Right lobe of liver (tissue), 6 donors: ENCODE measurements around the gene PLA2G5. TPM values are rescaled to one million over a fixed set of nuclear protein-coding genes. Genes with fewer than 3 reads are reported as not detected.
"Not testable (repeated sequence)": the region's sequence is repeated elsewhere in the genome, so short reads cannot be mapped to it uniquely, and the experiment has no call there.

Source experiments
- ATAC-seq, 4 donors: fragments of 200-7000 bp; cut with Tn5 transposase; one replicate each; pipeline ENCODE4 v1.9.1; 2020; ENCODE audit warnings: mild to moderate bottlenecking in 4 of 4, moderate library complexity in 4 of 4
- DNase-seq, 3 donors: peaks; one replicate each; pipeline ENCODE4 v3.0.0-alpha.2; 2020
- H3K27ac ChIP-seq, 3 donors: fragments of 200-600 bp; one replicate each; pipeline ENCODE4 v1.8.0; 2022
- H3K27me3 ChIP-seq, 2 donors: fragments of 200-600 bp; one replicate each; pipeline ENCODE4 v1.8.0; 2022
- H3K36me3 ChIP-seq, 4 donors: fragments of 200-600 bp; sonication (generic) in 1 of 4; one replicate each; pipeline versions ENCODE4 v1.5.1 to v1.8.0; 2017 to 2022; ENCODE audit warnings: control low read depth in 1 of 4
- H3K4me1 ChIP-seq, 4 donors: fragments of 200-600 bp; sonication (generic) in 1 of 4; one replicate each; pipeline versions ENCODE4 v1.5.1 to v1.8.0; 2017 to 2022; ENCODE audit warnings: control low read depth in 1 of 4
- H3K4me3 ChIP-seq, 3 donors: fragments of 200-600 bp; one replicate each; pipeline ENCODE4 v1.8.0; 2022
- H3K9me3 ChIP-seq, 4 donors: fragments of 200-600 bp; sonication (generic) in 1 of 4; one replicate each; pipeline versions ENCODE4 v1.5.1 to v1.8.0; 2017 to 2022; ENCODE audit warnings: control low read depth in 1 of 4
- POLR2A ChIP-seq: fragments of 450-650 bp; IDR thresholded peaks from one replicate; pipeline ENCODE4 v1.6.1; 2017; ENCODE audit warnings: antibody characterized with exemption, mild to moderate bottlenecking
- WGBS: methylation state at CpG from one replicate; pipeline ENCODE4 v1.1.6; 2018; ENCODE audit warnings: low coverage, low lambda C conversion rate; ENCODE audit not compliant: insufficient coverage; ENCODE audit errors: missing lambda C conversion rate; 5-methylcytosine and 5-hydroxymethylcytosine counted together
- intact Hi-C, 2 donors: fragments of 100-400 bp; cut with DNase I; formaldehyde crosslinking; loops; one replicate each; pipeline versions ENCODE4 v1.11.2 to v1.14.1; 2022
- long read RNA-seq: library from polyadenylated mRNA; unstranded; transcript quantifications from one replicate; pipeline ENCODE4 v2.0.0, GENCODE V29; 2019
- total RNA-seq, 6 experiments: library from RNA; depleted of rRNA in 2 of 6; stranded (reverse); fragments of >200 nt in 2 of 6; fragmentation: NEBNext Ultra II Directional in 3 of 6; extraction: Animal tissue kit (Norgen Biotek cat#: 25700) in 3 of 6; gene quantifications; one replicate each; pipeline versions ENCODE4 v1.1.0 to v1.2.4, GENCODE V29; 2016 to 2023
- TF ChIP-seq, protein P1 (sequence below), 4 donors: fragments of 200-600 bp in 3 of 4; fragments of 450-650 bp in 1 of 4; IDR thresholded peaks; one replicate each; pipeline versions ENCODE4 v1.5.1 to v1.8.0; 2016 to 2022; ENCODE audit warnings: antibody characterized with exemption in 4 of 4, mild to moderate bottlenecking in 2 of 4
- donor health status: DM: no; HTN: yes; CAD: no.
- donor health status: DM: no; HTN: no; CAD: no.
- donor health status: DM: no; HTN: no; CAD: no.
- donor health status: DM: no; HTN: yes; CAD: no.
- donor health status: DM: no; HTN: yes; CAD: no.

Gene PLA2G5, protein sequence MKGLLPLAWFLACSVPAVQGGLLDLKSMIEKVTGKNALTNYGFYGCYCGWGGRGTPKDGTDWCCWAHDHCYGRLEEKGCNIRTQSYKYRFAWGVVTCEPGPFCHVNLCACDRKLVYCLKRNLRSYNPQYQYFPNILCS
- total RNA-seq: 1 to 10 TPM in 5 of 6 experiments, under 1 TPM in 1; 0.62 to 4.8 (median 3.2) TPM
- long read RNA-seq, partial matches to known transcripts: 1 of 1 reads
- long read RNA-seq, other reads (novel, unspliced or antisense): 0 of 1 reads

DNA sequence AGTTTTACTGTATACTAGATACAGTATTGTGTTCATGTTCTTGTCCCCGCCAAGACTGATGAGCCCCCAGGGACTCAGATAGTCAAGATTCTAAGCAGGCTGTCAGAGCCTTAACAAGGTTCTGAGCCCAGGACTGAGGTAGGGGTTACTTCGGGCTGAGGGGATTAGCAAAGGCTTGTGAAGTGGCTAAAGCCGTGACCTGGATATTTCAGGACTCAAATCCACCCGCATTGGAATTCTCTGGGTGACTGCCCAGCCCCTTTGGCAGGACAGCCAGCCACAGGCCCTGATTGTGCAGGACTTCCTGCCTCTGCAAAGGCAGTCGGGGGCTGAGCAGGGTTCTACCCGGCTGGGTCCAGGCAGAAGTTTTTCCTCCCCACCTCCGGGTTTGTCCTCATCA, at the start of gene PLA2G5:
PLA2G5 (plus strand) TSS at position 321 of the 400 bp plus-strand sequence. CDS start 14,637 bp downstream, outside the sequence.
- TF ChIP-seq, protein P1, sequence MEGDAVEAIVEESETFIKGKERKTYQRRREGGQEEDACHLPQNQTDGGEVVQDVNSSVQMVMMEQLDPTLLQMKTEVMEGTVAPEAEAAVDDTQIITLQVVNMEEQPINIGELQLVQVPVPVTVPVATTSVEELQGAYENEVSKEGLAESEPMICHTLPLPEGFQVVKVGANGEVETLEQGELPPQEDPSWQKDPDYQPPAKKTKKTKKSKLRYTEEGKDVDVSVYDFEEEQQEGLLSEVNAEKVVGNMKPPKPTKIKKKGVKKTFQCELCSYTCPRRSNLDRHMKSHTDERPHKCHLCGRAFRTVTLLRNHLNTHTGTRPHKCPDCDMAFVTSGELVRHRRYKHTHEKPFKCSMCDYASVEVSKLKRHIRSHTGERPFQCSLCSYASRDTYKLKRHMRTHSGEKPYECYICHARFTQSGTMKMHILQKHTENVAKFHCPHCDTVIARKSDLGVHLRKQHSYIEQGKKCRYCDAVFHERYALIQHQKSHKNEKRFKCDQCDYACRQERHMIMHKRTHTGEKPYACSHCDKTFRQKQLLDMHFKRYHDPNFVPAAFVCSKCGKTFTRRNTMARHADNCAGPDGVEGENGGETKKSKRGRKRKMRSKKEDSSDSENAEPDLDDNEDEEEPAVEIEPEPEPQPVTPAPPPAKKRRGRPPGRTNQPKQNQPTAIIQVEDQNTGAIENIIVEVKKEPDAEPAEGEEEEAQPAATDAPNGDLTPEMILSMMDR (IDR thresholded peaks at IDR 0.05): no peak
- no peak for TF ChIP-seq POLR2A
- no peaks in the 10 kb centered on the region for H3K9me3 ChIP-seq
- no peak within 1 kb of the TSS for H3K4me3 ChIP-seq
- H3K36me3 ChIP-seq: no peaks in the 10 kb centered on the region
- DNase-seq (peak in 1 of 3 donors; percentile 56), ATAC-seq (peak; percentile 26 to 58 (median 39))
- no peaks in the 10 kb centered on the region for H3K4me1 ChIP-seq
- intact Hi-C loops: no loop called here
- no peak within 1 kb of the TSS for H3K27ac ChIP-seq
- 20% methylated on average over 1 of the region's 7 CpGs for WGBS
- no peaks in the 10 kb centered on the region for H3K27me3 ChIP-seq

DNA sequence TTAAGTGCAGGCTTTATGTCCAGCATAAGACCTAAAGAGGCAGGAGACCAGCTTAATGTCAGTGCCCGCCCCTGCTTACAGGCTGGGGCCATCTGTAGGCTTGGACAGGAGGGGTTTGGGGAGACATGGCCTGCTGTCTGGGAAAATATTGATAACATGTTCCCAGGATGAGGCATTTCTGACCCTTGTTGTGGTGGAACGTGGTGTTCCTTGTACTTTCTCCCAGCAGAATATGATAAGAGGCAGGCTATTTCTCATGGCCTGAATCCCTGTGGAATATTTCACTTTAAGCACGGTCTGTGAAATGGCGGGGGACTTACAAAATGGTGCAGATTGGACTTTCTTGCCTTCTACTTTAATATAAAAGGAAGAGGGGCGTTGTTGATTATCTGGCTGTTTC, 41.9 kb upstream of the PLA2G5 start:
- ATAC-seq: peak in 1 of 4 donors; percentile 56
- Histone ChIP-seq H3K9me3 (no peaks in the 10 kb centered on the region), H3K36me3 (no peaks in the 10 kb centered on the region), H3K4me3 (peak overlapping the region in 1 of 3 donors; percentile 6), H3K27ac (no peak overlapping the region), H3K4me1 (no peaks in the 10 kb centered on the region), H3K27me3 (no peaks in the 10 kb centered on the region)
- WGBS: 39% methylated on average over 3 of the region's 5 CpGs
- no peak for DNase-seq
- intact Hi-C loops: no loop called here
- TF ChIP-seq POLR2A: no peak
- TF ChIP-seq, protein P1 (IDR thresholded peaks at IDR 0.05): no peak

DNA sequence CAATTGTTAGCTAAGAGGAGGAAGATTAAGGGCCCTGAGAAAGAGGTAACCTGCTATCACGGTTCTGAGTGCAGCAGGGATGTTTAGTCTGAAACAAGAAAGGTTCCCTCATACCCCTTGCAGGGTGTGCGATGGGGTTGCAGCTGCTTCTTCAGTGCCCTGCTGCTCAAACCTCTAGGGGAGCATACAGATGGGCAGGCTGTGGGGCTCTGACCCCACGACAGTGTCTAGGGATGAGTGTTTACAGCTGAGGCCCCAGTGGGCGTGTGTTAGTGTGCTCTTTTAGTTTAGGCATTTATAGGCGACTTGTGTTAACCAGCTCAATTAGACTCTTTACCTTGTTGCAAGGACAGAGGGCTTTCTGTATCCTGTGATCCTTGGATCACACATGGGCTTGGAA, 41.3 kb upstream of the PLA2G5 start:
- intact Hi-C loops: no loop called here
- no peak overlapping the region for H3K27ac ChIP-seq

DNA sequence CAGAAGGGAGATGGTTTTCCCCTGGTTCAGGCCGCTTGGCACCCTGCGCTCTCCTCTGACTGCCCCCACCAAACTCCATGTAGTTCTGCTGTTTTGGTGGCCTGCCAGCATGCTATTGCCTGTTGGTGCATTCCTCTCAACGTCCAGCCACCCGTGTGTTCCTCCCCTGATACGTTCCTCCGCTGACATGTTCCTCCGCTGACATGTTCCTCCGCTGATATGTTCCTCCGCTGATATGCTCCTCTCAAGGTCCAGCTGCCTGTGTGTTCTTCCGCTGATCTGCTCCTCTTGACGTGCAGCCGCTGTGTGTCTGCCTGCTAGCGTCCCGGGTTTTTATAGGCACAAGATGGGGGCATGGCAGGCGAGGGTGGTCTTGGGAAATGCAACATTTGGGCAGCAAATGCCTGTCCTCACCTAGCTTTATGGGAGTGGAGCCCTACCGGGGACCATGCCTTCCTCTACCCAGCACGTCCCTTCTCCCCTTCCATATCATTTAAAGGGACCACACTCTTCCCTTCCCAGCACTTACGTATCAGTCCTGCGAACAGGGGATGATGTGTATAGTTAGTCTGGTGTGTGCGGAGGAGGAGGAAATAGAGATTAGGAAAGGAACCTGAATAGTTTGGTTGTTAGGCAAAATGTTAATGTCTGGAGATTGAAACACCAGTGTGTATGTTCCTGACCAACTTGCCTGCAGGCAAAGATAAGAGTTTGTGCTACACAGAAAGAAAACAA, 40.6 kb upstream of the PLA2G5 start:
- Histone ChIP-seq H3K9me3 (no peaks in the 10 kb centered on the region), H3K27ac (no peak overlapping the region), H3K4me3 (peak overlapping the region in 1 of 3 donors; percentile 6), H3K4me1 (no peaks in the 10 kb centered on the region), H3K27me3 (no peaks in the 10 kb centered on the region), H3K36me3 (no peaks in the 10 kb centered on the region)
- no peak for DNase-seq
- WGBS: 62% methylated on average over 13 of the region's 20 CpGs
- ATAC-seq: no peak
- intact Hi-C loops: no loop called here
- TF ChIP-seq, protein P1 (IDR thresholded peaks at IDR 0.05): no peak
- TF ChIP-seq POLR2A: no peak

More for the DNA sequence above, 41.3 kb upstream of the PLA2G5 start:
- 67% methylated on average over 1 of the region's 5 CpGs for WGBS
- Histone ChIP-seq H3K4me1 (no peaks in the 10 kb centered on the region), H3K9me3 (no peaks in the 10 kb centered on the region), H3K27me3 (no peaks in the 10 kb centered on the region), H3K36me3 (no peaks in the 10 kb centered on the region), H3K4me3 (peak overlapping the region in 1 of 3 donors; percentile 6)
- ATAC-seq (no peak), DNase-seq (no peak)
- TF ChIP-seq, protein P1 (IDR thresholded peaks at IDR 0.05): no peak
- no peak for TF ChIP-seq POLR2A

DNA sequence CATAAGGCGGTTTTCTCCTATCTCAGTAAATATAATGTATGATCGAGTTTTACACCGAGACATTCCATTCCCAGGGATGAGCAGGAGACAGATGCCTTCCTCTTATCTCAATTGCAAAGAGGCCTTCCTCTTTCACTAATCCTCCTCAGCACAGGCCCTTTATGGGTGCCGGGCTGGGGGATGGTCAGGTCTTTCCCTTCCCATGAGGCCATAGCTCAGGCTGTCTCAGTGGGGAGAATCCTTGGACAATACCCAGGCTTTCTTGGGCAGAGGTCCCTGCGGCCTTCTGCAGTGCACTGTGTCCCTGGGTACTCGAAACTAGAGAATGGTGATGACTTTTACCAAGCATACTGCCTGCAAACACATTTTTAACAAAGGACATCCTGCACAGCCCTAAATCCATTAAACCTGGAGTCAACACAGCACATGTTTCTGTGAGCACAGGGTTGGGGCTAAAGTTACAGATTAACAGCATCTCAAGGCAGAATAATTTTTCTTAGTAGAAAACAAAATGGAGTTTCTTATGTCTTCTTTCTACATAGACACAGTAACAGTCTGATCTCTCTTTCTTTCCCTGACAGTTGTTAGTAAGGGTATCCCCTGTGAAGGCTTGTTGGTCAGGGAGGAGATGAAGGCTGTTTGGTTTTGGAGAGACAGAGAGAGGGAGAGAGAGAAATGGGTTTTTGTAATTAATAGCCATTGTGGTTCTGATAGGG, 39.4 kb upstream of the PLA2G5 start:
- H3K27ac ChIP-seq, H3K4me1 ChIP-seq, intact Hi-C loops, H3K4me3 ChIP-seq, ATAC-seq, H3K36me3 ChIP-seq, DNase-seq, H3K9me3 ChIP-seq, H3K27me3 ChIP-seq: not testable (repeated sequence)
- 80% methylated on average over 1 of the region's 6 CpGs for WGBS
